ENCODE results near the gene IFT88. TPM values are rescaled to one million over a fixed set of nuclear protein-coding genes. Genes with fewer than 3 reads are reported as not detected.

IFT88 gene
- total and polyA plus RNA-seq, 7 experiments from 2014 or later = 5.0 to 17.0 (median 9.8) TPM

- no peaks in the 10 kb centered on the region for H3K36me3 ChIP-seq (ENCODE audit: control insufficient read depth in 2 of 3, insufficient read depth in 3 of 3, low read length in 3 of 3)
- ChIA-PET POLR2A (no interaction called here), CTCF (no interaction called here)
- peaks cover 0 to 17% of the 10 kb centered on the region in 2 donors for H3K4me1 ChIP-seq (ENCODE audit: control insufficient read depth in 2 of 2, insufficient read depth in 2 of 2, low read length in 2 of 2)
- H3K4me1 Mint-ChIP-seq = no peaks in the 10 kb centered on the region
- H3K9me3 ChIP-seq (ENCODE audit: control insufficient read depth in 2 of 3, low read length in 3 of 3) = no peaks in the 10 kb centered on the region
- H3K4me3 Mint-ChIP-seq = no peak overlapping the region
- no peaks in the 10 kb centered on the region for H3K9me3 Mint-ChIP-seq
- no peak overlapping the region for H3K4me3 ChIP-seq (ENCODE audit: low read length)
- intact Hi-C loops (cut with micrococcal nuclease) = no loop called here
- ATAC-seq = no peak
- no peak for DNase-seq
- no peaks in the 10 kb centered on the region for H3K27me3 Mint-ChIP-seq
- H3K27me3 ChIP-seq (ENCODE audit: control insufficient read depth in 2 of 2, insufficient read depth in 2 of 2, low read length in 2 of 2) = no peaks in the 10 kb centered on the region
- no peak overlapping the region for H3K27ac Mint-ChIP-seq
- no peak overlapping the region for H3K27ac ChIP-seq (ENCODE audit: low read depth, low read length)
- H3K36me3 Mint-ChIP-seq = peaks cover 0 to 34% (median 18%) of the 10 kb centered on the region in 5 donors
Measured at GRCh38 chr13:20666948-20667347, 100.0 kb downstream of the IFT88 start.

GRCh38 chr13:20667857-20668437 is 101.0 kb downstream of the IFT88 start:
- DNase-seq (no peak), ATAC-seq (no peak)
- ChIA-PET CTCF (no interaction called here), POLR2A (interaction anchor here (1.1 kb wide), 1 partner anchor 112 kb away, joined by 3 read pairs; no protein-coding TSS in a partner anchor)
- Histone ChIP-seq H3K27me3 (ENCODE audit: control insufficient read depth in 2 of 2, insufficient read depth in 2 of 2, low read length in 2 of 2) (no peaks in the 10 kb centered on the region), H3K27ac (ENCODE audit: low read depth, low read length) (no peak overlapping the region), H3K36me3 (ENCODE audit: control insufficient read depth in 2 of 3, insufficient read depth in 3 of 3, low read length in 3 of 3) (no peaks in the 10 kb centered on the region), H3K4me3 (ENCODE audit: low read length) (no peak overlapping the region), H3K9me3 (ENCODE audit: control insufficient read depth in 2 of 3, low read length in 3 of 3) (no peaks in the 10 kb centered on the region), H3K4me1 (ENCODE audit: control insufficient read depth in 2 of 2, insufficient read depth in 2 of 2, low read length in 2 of 2) (peaks cover 0 to 17% of the 10 kb centered on the region in 2 donors)
- Mint-ChIP-seq H3K4me1 (no peaks in the 10 kb centered on the region), H3K27ac (no peak overlapping the region), H3K27me3 (no peaks in the 10 kb centered on the region), H3K9me3 (no peaks in the 10 kb centered on the region), H3K36me3 (peaks cover 0 to 38% (median 17%) of the 10 kb centered on the region in 5 donors), H3K4me3 (no peak overlapping the region)
- intact Hi-C loops (cut with micrococcal nuclease) = no loop called here

GRCh38 chr13:20669162-20669561 is 102.2 kb downstream of the IFT88 start:
- H3K4me3 ChIP-seq (ENCODE audit: low read length) = no peak overlapping the region
- Mint-ChIP-seq H3K36me3 (peaks cover 0 to 37% (median 16%) of the 10 kb centered on the region in 5 donors), H3K4me1 (no peaks in the 10 kb centered on the region), H3K27ac (no peak overlapping the region), H3K27me3 (no peaks in the 10 kb centered on the region), H3K9me3 (no peaks in the 10 kb centered on the region), H3K4me3 (no peak overlapping the region)
- DNase-seq = no peak
- no peak overlapping the region for H3K27ac ChIP-seq (ENCODE audit: low read depth, low read length)
- intact Hi-C loops (cut with micrococcal nuclease) = no loop called here
- ChIA-PET CTCF (no interaction called here), POLR2A (no interaction called here)
- H3K9me3 ChIP-seq (ENCODE audit: control insufficient read depth in 2 of 3, low read length in 3 of 3) = no peaks in the 10 kb centered on the region
- peaks cover 0 to 17% of the 10 kb centered on the region in 2 donors for H3K4me1 ChIP-seq (ENCODE audit: control insufficient read depth in 2 of 2, insufficient read depth in 2 of 2, low read length in 2 of 2)
- ATAC-seq = peak; percentile 69
- no peaks in the 10 kb centered on the region for H3K36me3 ChIP-seq (ENCODE audit: control insufficient read depth in 2 of 3, insufficient read depth in 3 of 3, low read length in 3 of 3)
- no peaks in the 10 kb centered on the region for H3K27me3 ChIP-seq (ENCODE audit: control insufficient read depth in 2 of 2, insufficient read depth in 2 of 2, low read length in 2 of 2)

GRCh38 chr13:20671789-20672188 is 104.8 kb downstream of the IFT88 start:
- CTCF ChIA-PET = no interaction called here

GRCh38 chr13:20672772-20673171 is 105.8 kb downstream of the IFT88 start:
- Mint-ChIP-seq H3K27me3 (no peaks in the 10 kb centered on the region), H3K36me3 (peaks cover 0 to 41% (median 19%) of the 10 kb centered on the region in 5 donors), H3K4me1 (no peaks in the 10 kb centered on the region), H3K9me3 (no peaks in the 10 kb centered on the region), H3K4me3 (no peak overlapping the region), H3K27ac (no peak overlapping the region)
- ATAC-seq (no peak), DNase-seq (no peak)
- peaks cover 0 to 17% of the 10 kb centered on the region in 2 donors for H3K4me1 ChIP-seq (ENCODE audit: control insufficient read depth in 2 of 2, insufficient read depth in 2 of 2, low read length in 2 of 2)
- ChIA-PET POLR2A (no interaction called here), CTCF (no interaction called here)
- intact Hi-C loops (cut with micrococcal nuclease) = no loop called here
- H3K36me3 ChIP-seq (ENCODE audit: control insufficient read depth in 2 of 3, insufficient read depth in 3 of 3, low read length in 3 of 3) = peaks cover 0 to 5% (median 0%) of the 10 kb centered on the region in 3 experiments
- H3K9me3 ChIP-seq (ENCODE audit: control insufficient read depth in 2 of 3, low read length in 3 of 3) = no peaks in the 10 kb centered on the region
- H3K27ac ChIP-seq (ENCODE audit: low read depth, low read length) = no peak overlapping the region
- H3K4me3 ChIP-seq (ENCODE audit: low read length) = no peak overlapping the region
- H3K27me3 ChIP-seq (ENCODE audit: control insufficient read depth in 2 of 2, insufficient read depth in 2 of 2, low read length in 2 of 2) = no peaks in the 10 kb centered on the region

More at GRCh38 chr13:20671789-20672188, 104.8 kb downstream of the IFT88 start:
- ATAC-seq (no peak), DNase-seq (no peak)
- no peak overlapping the region for H3K4me3 ChIP-seq (ENCODE audit: low read length)
- Mint-ChIP-seq H3K4me1 (no peaks in the 10 kb centered on the region), H3K27ac (no peak overlapping the region), H3K4me3 (no peak overlapping the region), H3K36me3 (peaks cover 0 to 41% (median 15%) of the 10 kb centered on the region in 5 donors), H3K27me3 (no peaks in the 10 kb centered on the region), H3K9me3 (no peaks in the 10 kb centered on the region)
- intact Hi-C loops (cut with micrococcal nuclease) = no loop called here
- peaks cover 0 to 5% (median 0%) of the 10 kb centered on the region in 3 experiments for H3K36me3 ChIP-seq (ENCODE audit: control insufficient read depth in 2 of 3, insufficient read depth in 3 of 3, low read length in 3 of 3)
- POLR2A ChIA-PET = no interaction called here
- H3K9me3 ChIP-seq (ENCODE audit: control insufficient read depth in 2 of 3, low read length in 3 of 3) = no peaks in the 10 kb centered on the region
- no peaks in the 10 kb centered on the region for H3K27me3 ChIP-seq (ENCODE audit: control insufficient read depth in 2 of 2, insufficient read depth in 2 of 2, low read length in 2 of 2)
- no peak overlapping the region for H3K27ac ChIP-seq (ENCODE audit: low read depth, low read length)
- peaks cover 0 to 17% of the 10 kb centered on the region in 2 donors for H3K4me1 ChIP-seq (ENCODE audit: control insufficient read depth in 2 of 2, insufficient read depth in 2 of 2, low read length in 2 of 2)

GRCh38 chr13:20673715-20674114 is 106.8 kb downstream of the IFT88 start:
- ATAC-seq = no peak
- intact Hi-C loops (cut with micrococcal nuclease) = no loop called here
- no peaks in the 10 kb centered on the region for H3K9me3 Mint-ChIP-seq
- ChIA-PET POLR2A (no interaction called here), CTCF (no interaction called here)
- Histone ChIP-seq H3K36me3 (ENCODE audit: control insufficient read depth in 2 of 3, insufficient read depth in 3 of 3, low read length in 3 of 3) (peaks cover 0 to 5% (median 0%) of the 10 kb centered on the region in 3 experiments), H3K4me3 (ENCODE audit: low read length) (no peak overlapping the region), H3K4me1 (ENCODE audit: control insufficient read depth in 2 of 2, insufficient read depth in 2 of 2, low read length in 2 of 2) (peaks cover 0 to 10% of the 10 kb centered on the region in 2 donors), H3K27me3 (ENCODE audit: control insufficient read depth in 2 of 2, insufficient read depth in 2 of 2, low read length in 2 of 2) (no peaks in the 10 kb centered on the region), H3K9me3 (ENCODE audit: control insufficient read depth in 2 of 3, low read length in 3 of 3) (no peaks in the 10 kb centered on the region), H3K27ac (ENCODE audit: low read depth, low read length) (no peak overlapping the region)
- no peaks in the 10 kb centered on the region for H3K27me3 Mint-ChIP-seq
- H3K36me3 Mint-ChIP-seq = peaks cover 0 to 41% (median 23%) of the 10 kb centered on the region in 5 donors
- peak overlapping the region in 1 of 9 donors; percentile 20 for H3K27ac Mint-ChIP-seq
- no peaks in the 10 kb centered on the region for H3K4me1 Mint-ChIP-seq
- no peak for DNase-seq
- no peak overlapping the region for H3K4me3 Mint-ChIP-seq

GRCh38 chr13:20676213-20676612 is 109.3 kb downstream of the IFT88 start:
- H3K36me3 ChIP-seq (ENCODE audit: control insufficient read depth in 2 of 3, insufficient read depth in 3 of 3, low read length in 3 of 3) = peaks cover 0 to 5% (median 0%) of the 10 kb centered on the region in 3 experiments
- Mint-ChIP-seq H3K36me3 (peaks cover 0 to 51% (median 31%) of the 10 kb centered on the region in 5 donors), H3K9me3 (no peaks in the 10 kb centered on the region), H3K27me3 (no peaks in the 10 kb centered on the region), H3K27ac (no peak overlapping the region), H3K4me1 (no peaks in the 10 kb centered on the region), H3K4me3 (no peak overlapping the region)
- ATAC-seq = no peak
- H3K27me3 ChIP-seq (ENCODE audit: control insufficient read depth in 2 of 2, insufficient read depth in 2 of 2, low read length in 2 of 2) = no peaks in the 10 kb centered on the region
- intact Hi-C loops (cut with micrococcal nuclease) = no loop called here
- H3K27ac ChIP-seq (ENCODE audit: low read depth, low read length) = no peak overlapping the region
- CTCF ChIA-PET = no interaction called here
- no peaks in the 10 kb centered on the region for H3K4me1 ChIP-seq (ENCODE audit: control insufficient read depth in 2 of 2, insufficient read depth in 2 of 2, low read length in 2 of 2)
- H3K9me3 ChIP-seq (ENCODE audit: control insufficient read depth in 2 of 3, low read length in 3 of 3) = no peaks in the 10 kb centered on the region
- H3K4me3 ChIP-seq (ENCODE audit: low read length) = no peak overlapping the region
- POLR2A ChIA-PET = no interaction called here
- DNase-seq = no peak

All from naive thymus-derived CD4-positive, alpha-beta T cell (primary cell).